ENCODE results near the gene HIF3A. TPM values are rescaled to one million over a fixed set of nuclear protein-coding genes. Genes with fewer than 3 reads are reported as not detected.

Gene HIF3A
- total RNA-seq, 1 experiment from 2014 or later = 31.9 TPM

DNA sequence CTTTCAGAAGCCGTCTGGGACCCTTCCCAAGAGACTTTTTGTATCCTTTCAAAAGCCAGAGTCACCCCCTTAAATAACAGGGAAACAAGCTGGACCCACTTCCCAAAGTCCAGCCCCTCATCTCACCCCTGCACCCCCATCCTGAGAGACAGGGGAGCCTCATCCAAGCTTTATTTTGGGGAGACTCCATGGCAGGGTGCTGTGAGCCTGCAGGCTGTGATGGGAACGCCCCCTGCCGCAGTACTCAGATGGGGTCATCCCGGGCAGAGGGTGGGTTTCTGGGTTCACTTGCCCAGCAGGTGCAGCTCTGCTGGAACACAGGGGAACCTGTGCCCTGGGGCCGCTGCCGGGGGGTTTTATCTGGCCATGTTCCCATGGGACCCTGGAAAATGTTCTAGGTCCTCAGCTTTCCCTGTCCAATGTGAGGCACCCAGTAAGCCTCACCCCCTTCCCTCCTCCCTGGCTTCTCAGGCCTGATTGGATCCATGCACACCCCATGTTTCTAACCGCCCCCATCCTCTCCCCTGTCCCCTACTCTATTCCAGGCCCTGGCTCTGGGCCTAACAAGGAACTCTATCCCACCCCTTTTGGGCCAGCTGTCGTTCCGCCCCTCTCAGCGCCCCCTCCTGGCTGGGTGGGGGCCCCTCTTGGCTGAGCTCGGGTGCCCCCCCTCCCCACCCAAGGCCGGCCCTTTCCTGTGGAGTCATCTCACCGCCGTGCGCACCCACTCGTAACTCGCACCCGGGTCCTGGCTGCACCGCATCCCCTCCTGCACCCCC is 1.0 kb downstream of the HIF3A start:
- peak; percentile 48; the same call in 2 of the 3 replicates for TF ChIP-seq CTCF (conservative IDR thresholded peaks at IDR 0.05)
- Mint-ChIP-seq H3K36me3 (ENCODE audit: insufficient read depth in 1 of 3, low read depth in 3 of 3) (peaks cover 0 to 4% (median 0%) of the 10 kb centered on the region in 3 experiments; a peak in 2 of 7 replicates), H3K27me3 (ENCODE audit: low read depth) (peaks cover 13% of the 10 kb centered on the region), H3K4me1 (peaks cover 31 to 39% of the 10 kb centered on the region in 2 experiments), H3K9me3 (peaks cover 0 to 3% of the 10 kb centered on the region in 2 experiments; a peak in 3 of 5 replicates), H3K4me3 (peak overlapping the region; percentile 80 to 85), H3K27ac (no peak overlapping the region)
- Histone ChIP-seq H3K79me2 (ENCODE audit: insufficient read depth, low read length) (no peaks in the 10 kb centered on the region), H2BK12ac (ENCODE audit: insufficient read length, low read depth, low read length) (no peak overlapping the region), H3K79me1 (ENCODE audit: insufficient read depth, low read depth, low read length, poor library complexity, severe bottlenecking) (no peaks in the 10 kb centered on the region), H4K8ac (replicated peaks; ENCODE audit: insufficient read length, low read depth, low read length) (no peak overlapping the region), H2BK15ac (ENCODE audit: low read depth, low read length) (no peak overlapping the region), H3K27me3 (ENCODE audit: insufficient read depth, low read length) (no peaks in the 10 kb centered on the region), H3K14ac (ENCODE audit: insufficient read depth, low read length) (no peak overlapping the region), H4K91ac (ENCODE audit: insufficient read length, low read depth, low read length) (no peak overlapping the region), H3K18ac (ENCODE audit: insufficient read length, low read depth, low read length) (no peak overlapping the region), H3T11ph (ENCODE audit: low read length) (no peak overlapping the region), H2BK20ac (ENCODE audit: low read depth, low read length, poor library complexity, severe bottlenecking) (no peak overlapping the region), H3K9ac (ENCODE audit: extremely low read depth, insufficient read length, low read length) (peak overlapping the region; percentile 20), H3K4ac (ENCODE audit: low read depth, low read length) (no peak overlapping the region), H3K4me2 (ENCODE audit: insufficient read depth, insufficient read length, low read length) (peak overlapping the region; percentile 92), H3K27ac (ENCODE audit: insufficient read length, low read depth, low read length) (no peak overlapping the region), H3K23ac (ENCODE audit: insufficient read length, low read depth, low read length) (no peak overlapping the region), H4K20me1 (ENCODE audit: control insufficient read depth, insufficient read depth, insufficient read length) (no peaks in the 10 kb centered on the region), H3K56ac (ENCODE audit: insufficient read length, low read depth, low read length) (no peak overlapping the region), H3K23me2 (ENCODE audit: insufficient read length, low read depth, low read length, poor library complexity, severe bottlenecking) (peaks cover 9% of the 10 kb centered on the region), H2BK120ac (ENCODE audit: low read depth, low read length, poor library complexity, severe bottlenecking) (no peak overlapping the region), H2AK5ac (ENCODE audit: insufficient read length, low read length) (no peak overlapping the region), H2BK5ac (ENCODE audit: insufficient read length, low read length) (no peak overlapping the region), H3K4me1 (ENCODE audit: insufficient read depth, low read length) (peaks cover 2% of the 10 kb centered on the region; the same call in 1 of the 2 replicates), H2AFZ (ENCODE audit: low read length) (no peak overlapping the region), H3K9me3 (ENCODE audit: control insufficient read depth, low read depth, low read length) (no peaks in the 10 kb centered on the region), H4K5ac (ENCODE audit: insufficient read length, low read depth, low read length) (no peak overlapping the region)
- DNase-seq = no peak
- whole genome bisulfite sequencing (ENCODE audit: extremely low coverage, insufficient read length, low lambda C conversion rate) = no CpG with 5 or more reads among the region's 19 CpGs

All from H9 (cell line).